Neural cell (in vitro differentiated cells): Measurements from ENCODE around the gene RSPO3. TPM values are rescaled to one million over a fixed set of nuclear protein-coding genes. Genes with fewer than 3 reads are reported as not detected.
A peak's percentile ranks its signal among the peaks of the same experiment; 100 is the strongest.

Experiments
- H2AFZ ChIP-seq: fragments of 200-600, 300-800 bp; sonication (generic), shearing (Covaris generic); 2 replicates; pipeline ENCODE4 v1.6.0; 2014; ENCODE audit warnings: low read depth, mild to moderate bottlenecking, antibody characterized with exemption, low read length, moderate library complexity
- H3F3A ChIP-seq: fragments of 200-600 bp; shearing (Covaris generic); 2 replicates; pipeline ENCODE4 v1.6.1; 2016; ENCODE audit warnings: mild to moderate bottlenecking, moderate library complexity, mixed read lengths, antibody characterized with exemption, low read length; ENCODE audit not compliant: insufficient read depth, poor library complexity, severe bottlenecking
- H3K27ac ChIP-seq: fragments of 200-600, 300-800 bp; sonication (generic), shearing (Covaris generic); 2 replicates; pipeline ENCODE4 v1.5.1; 2014; ENCODE audit warnings: mild to moderate bottlenecking, low read length, moderate library complexity
- H3K27me3 ChIP-seq: fragments of 300-800, 200-600 bp; sonication (generic), shearing (Covaris generic); 2 replicates; pipeline ENCODE4 v1.6.0; 2014; ENCODE audit warnings: mild to moderate bottlenecking, low read depth, low read length, moderate library complexity; ENCODE audit not compliant: insufficient read depth
- H3K36me3 ChIP-seq: fragments of 300-800, 200-600 bp; sonication (generic), shearing (Covaris generic); 2 replicates; pipeline ENCODE4 v1.5.1; 2014; ENCODE audit warnings: mild to moderate bottlenecking, antibody characterized with exemption, low read length, moderate library complexity; ENCODE audit not compliant: insufficient read depth
- H3K4me2 ChIP-seq: fragments of 300-800, 200-600 bp; sonication (generic), shearing (Covaris generic); 2 replicates; pipeline ENCODE4 v1.6.0; 2014; ENCODE audit warnings: mild to moderate bottlenecking, low read length
- H3K4me3 ChIP-seq: fragments of 300-800, 200-600 bp; sonication (generic), shearing (Covaris generic); 2 replicates; pipeline ENCODE4 v1.5.1; 2014; ENCODE audit warnings: mild to moderate bottlenecking, low read length, moderate library complexity
- H3K79me2 ChIP-seq: fragments of 200-600 bp; shearing (Covaris generic); replicated peaks from 2 replicates; pipeline ENCODE4 v1.6.0; 2014; ENCODE audit warnings: mild to moderate bottlenecking, low read length, moderate library complexity; ENCODE audit not compliant: insufficient read depth
- H3K9ac ChIP-seq: fragments of 300-800, 200-600 bp; sonication (generic), shearing (Covaris generic); 2 replicates; pipeline ENCODE4 v1.6.1; 2016; ENCODE audit warnings: mild to moderate bottlenecking, low read length, mixed read lengths
- H3K9me2 ChIP-seq: fragments of 200-600 bp; shearing (Covaris generic); 2 replicates; pipeline ENCODE4 v1.6.1; 2016; ENCODE audit warnings: mild to moderate bottlenecking, low read length, mixed read lengths; ENCODE audit not compliant: insufficient read depth
- H3K9me3 ChIP-seq: fragments of 200-600, 300-800 bp; sonication (generic), shearing (Covaris generic); 2 replicates; pipeline ENCODE4 v1.6.1; 2016; ENCODE audit warnings: mild to moderate bottlenecking, mixed run types, low read length, moderate library complexity, mixed read lengths
- H4K20me1 ChIP-seq: fragments of 200-600 bp; shearing (Covaris generic); 2 replicates; pipeline ENCODE4 v1.6.1; 2016; ENCODE audit warnings: mild to moderate bottlenecking, mixed run types; ENCODE audit not compliant: insufficient read depth
- CTCF ChIP-seq: fragments of 450-650 bp; IDR thresholded peaks from 2 replicates; pipeline ENCODE4 v1.5.1; 2014; ENCODE audit warnings: antibody characterized with exemption, mild to moderate bottlenecking, moderate library complexity; ENCODE audit not compliant: poor library complexity, severe bottlenecking
- EP300 ChIP-seq: fragments of 450-650 bp; conservative IDR thresholded peaks from 2 replicates; pipeline ENCODE4 v1.6.1; 2014; ENCODE audit warnings: antibody characterized with exemption, mild to moderate bottlenecking, moderate library complexity; ENCODE audit not compliant: poor library complexity, severe bottlenecking
- EZH2 ChIP-seq: fragments of 200-600, 300-800 bp; shearing (Covaris generic), sonication (generic); IDR thresholded peaks from 2 replicates; pipeline ENCODE4 v1.6.1; 2014; ENCODE audit warnings: antibody characterized with exemption, low read length, borderline replicate concordance, mild to moderate bottlenecking; ENCODE audit not compliant: insufficient read depth, poor library complexity, severe bottlenecking
- MXI1 ChIP-seq: fragments of 450-650 bp; conservative IDR thresholded peaks from 2 replicates; pipeline ENCODE4 v1.6.1; 2014; ENCODE audit warnings: antibody characterized with exemption, mild to moderate bottlenecking; ENCODE audit not compliant: poor library complexity, severe bottlenecking
- POLR2AphosphoS5 ChIP-seq: IDR thresholded peaks from 2 replicates; pipeline ENCODE4 v1.6.1; 2012
- RAD21 ChIP-seq: fragments of 450-650 bp; conservative IDR thresholded peaks from 2 replicates; pipeline ENCODE4 v1.6.1; 2014; ENCODE audit warnings: antibody characterized with exemption, mild to moderate bottlenecking, moderate library complexity
- REST ChIP-seq: IDR thresholded peaks from 2 replicates; pipeline ENCODE4 v1.6.1; 2012; ENCODE audit warnings: borderline replicate concordance
- SMC3 ChIP-seq: fragments of 450-650 bp; conservative IDR thresholded peaks from 2 replicates; pipeline ENCODE4 v1.6.1; 2014; ENCODE audit warnings: antibody characterized with exemption, mild to moderate bottlenecking, moderate library complexity; ENCODE audit not compliant: poor library complexity
- TAF1 ChIP-seq: IDR thresholded peaks from 2 replicates; pipeline ENCODE4 v1.6.1; 2012; ENCODE audit warnings: low read depth
- polyA plus RNA-seq: library from polyadenylated mRNA; depleted of rRNA; stranded (reverse); fragments of >200 nt; gene quantifications from 2 replicates; pipeline ENCODE4 v1.2.3, GENCODE V29; 2014

The RSPO3 gene
- polyA plus RNA-seq, 1 donor from 2014 or later: 0.48 TPM

- no peaks in the 10 kb centered on the region for H4K20me1 ChIP-seq
- H3F3A ChIP-seq: no peaks in the 10 kb centered on the region
- no peaks in the 10 kb centered on the region for H3K9me2 ChIP-seq
- H3K27ac ChIP-seq: no peak overlapping the region
- H3K79me2 ChIP-seq: no peaks in the 10 kb centered on the region
- no peak overlapping the region for H3K4me2 ChIP-seq
- H3K36me3 ChIP-seq: no peaks in the 10 kb centered on the region
- H2AFZ ChIP-seq: no peak overlapping the region
- no peak overlapping the region for H3K4me3 ChIP-seq
- H3K9me3 ChIP-seq: no peaks in the 10 kb centered on the region
- no peak overlapping the region for H3K9ac ChIP-seq
- TF ChIP-seq CTCF: no peak
- peaks cover 47% of the 10 kb centered on the region for H3K27me3 ChIP-seq
These were observed 3.3 kb upstream of the RSPO3 start for GRCh38 chr6:127115084-127115655.

GRCh38 chr6:127115746-127116145 is 2.7 kb upstream of the RSPO3 start:
- H3K9me3 ChIP-seq: no peaks in the 10 kb centered on the region
- H2AFZ ChIP-seq: no peak overlapping the region
- no peaks in the 10 kb centered on the region for H3K79me2 ChIP-seq
- H3K4me2 ChIP-seq: no peak overlapping the region
- H3F3A ChIP-seq: no peaks in the 10 kb centered on the region
- no peaks in the 10 kb centered on the region for H3K36me3 ChIP-seq
- no peak overlapping the region for H3K4me3 ChIP-seq
- no peaks in the 10 kb centered on the region for H4K20me1 ChIP-seq
- H3K27me3 ChIP-seq: peaks cover 53% of the 10 kb centered on the region
- no peaks in the 10 kb centered on the region for H3K9me2 ChIP-seq
- H3K27ac ChIP-seq: no peak overlapping the region
- no peak overlapping the region for H3K9ac ChIP-seq
- TF ChIP-seq CTCF (no peak), TAF1 (no peak)

- TF ChIP-seq RAD21 (no peak), CTCF (no peak), REST (no peak), EZH2 (no peak), MXI1 (no peak), POLR2AphosphoS5 (no peak), EP300 (no peak), SMC3 (no peak), TAF1 (no peak)
- Histone ChIP-seq H3K9me2 (no peaks in the 10 kb centered on the region), H3K4me3 (peak overlapping the region; percentile 75), H3K4me2 (no peak overlapping the region), H2AFZ (no peak overlapping the region), H3K27me3 (peaks cover 59% of the 10 kb centered on the region), H4K20me1 (no peaks in the 10 kb centered on the region), H3K27ac (no peak overlapping the region), H3K9ac (no peak overlapping the region), H3K36me3 (no peaks in the 10 kb centered on the region), H3K9me3 (no peaks in the 10 kb centered on the region), H3K79me2 (no peaks in the 10 kb centered on the region), H3F3A (no peaks in the 10 kb centered on the region)
These were observed 533 bp upstream of the RSPO3 start for GRCh38 chr6:127117979-127118297.
